HEK293 (cell line): ENCODE data around the gene DNAJC22.
A peak's percentile ranks its signal among the peaks of the same experiment; 100 is the strongest.

ENCODE experiments used
- BCL11B ChIP-seq: fragments of 450-650 bp; formaldehyde crosslinking; IDR thresholded peaks from 2 replicates; pipeline ENCODE4 v1.5.1; 2016; ENCODE audit warnings: low read depth, missing biosample characterization, missing genetic modification characterization
- CTCF ChIP-seq: fragments of 450-650 bp; formaldehyde crosslinking; IDR thresholded peaks from 2 replicates; pipeline ENCODE4 v1.5.1; 2016; ENCODE audit warnings: missing biosample characterization, missing genetic modification characterization
- GFI1B ChIP-seq: fragments of 450-650 bp; formaldehyde crosslinking; IDR thresholded peaks from 2 replicates; pipeline ENCODE4 v1.5.1; 2016; ENCODE audit warnings: missing biosample characterization, missing genetic modification characterization
- HOXA7 ChIP-seq: sonication (generic); formaldehyde crosslinking; IDR thresholded peaks from 2 replicates; pipeline ENCODE4 v1.8.1; 2022; ENCODE audit warnings: missing genetic modification reagents, borderline replicate concordance
- KLF7 ChIP-seq: fragments of 450-650 bp; formaldehyde crosslinking; IDR thresholded peaks from 2 replicates; pipeline ENCODE4 v1.5.1; 2016; ENCODE audit warnings: missing biosample characterization, missing genetic modification characterization, borderline replicate concordance
- PRDM1 ChIP-seq: fragments of 450-650 bp; formaldehyde crosslinking; IDR thresholded peaks from 2 replicates; pipeline ENCODE4; 2016; ENCODE audit warnings: missing biosample characterization, missing genetic modification characterization
- ZBTB10 ChIP-seq: fragments of 450-650 bp; formaldehyde crosslinking; IDR thresholded peaks from 2 replicates; pipeline ENCODE4 v1.5.1; 2016; ENCODE audit warnings: missing biosample characterization, missing genetic modification characterization
- ZNF239 ChIP-seq: fragments of 450-650 bp; formaldehyde crosslinking; IDR thresholded peaks from 2 replicates; pipeline ENCODE4 v1.5.1; 2016; ENCODE audit warnings: missing biosample characterization, missing genetic modification characterization
- ZNF24 ChIP-seq: fragments of 450-650 bp; formaldehyde crosslinking; IDR thresholded peaks from 2 replicates; pipeline ENCODE4 v1.5.1; 2016; ENCODE audit warnings: missing biosample characterization, missing genetic modification characterization
- ZNF248 ChIP-seq: fragments of 450-650 bp; formaldehyde crosslinking; IDR thresholded peaks from 2 replicates; pipeline ENCODE4 v1.5.1; 2017; ENCODE audit warnings: missing biosample characterization, missing genetic modification characterization
- ZNF274 ChIP-seq, 2 experiments: fragments of 200-500 bp in 1 of 2; fragments of 450-650 bp in 1 of 2; sonication (Bioruptor generic) in 1 of 2; formaldehyde crosslinking in 1 of 2; IDR thresholded peaks; 2 replicates each; pipeline versions ENCODE4 v1.5.1 to v1.6.1; 2014 to 2016; ENCODE audit warnings: borderline replicate concordance in 1 of 2, inconsistent platforms in 1 of 2, low read length in 1 of 2, missing biosample characterization in 1 of 2, missing genetic modification characterization in 1 of 2
- ZNF426 ChIP-seq: fragments of 450-650 bp; formaldehyde crosslinking; IDR thresholded peaks from 2 replicates; pipeline ENCODE4 v1.5.1; 2017; ENCODE audit warnings: missing biosample characterization, missing genetic modification characterization, mild to moderate bottlenecking, inconsistent platforms, moderate library complexity
- ZNF433 ChIP-seq: fragments of 450-650 bp; formaldehyde crosslinking; IDR thresholded peaks from 2 replicates; pipeline ENCODE4 v1.5.1; 2016; ENCODE audit warnings: missing biosample characterization, missing genetic modification characterization, low read depth
- ZNF510 ChIP-seq: fragments of 450-650 bp; formaldehyde crosslinking; IDR thresholded peaks from 2 replicates; pipeline ENCODE4 v1.5.1; 2018; ENCODE audit warnings: mild to moderate bottlenecking, missing genetic modification characterization, missing biosample characterization; ENCODE audit not compliant: insufficient replicate concordance
- ZNF549 ChIP-seq: fragments of 450-650 bp; IDR thresholded peaks from 2 replicates; pipeline ENCODE4 v1.5.1; 2018; ENCODE audit warnings: missing biosample characterization, missing genetic modification characterization, mild to moderate bottlenecking, inconsistent platforms, moderate library complexity
- ZNF776 ChIP-seq: fragments of 450-650 bp; formaldehyde crosslinking; IDR thresholded peaks from 2 replicates; pipeline ENCODE4 v1.5.0; 2017; ENCODE audit warnings: missing biosample characterization, missing genetic modification characterization, borderline replicate concordance
- ZNF777 ChIP-seq: fragments of 450-650 bp; formaldehyde crosslinking; IDR thresholded peaks from 2 replicates; pipeline ENCODE4 v1.5.1; 2017; ENCODE audit warnings: missing biosample characterization, missing genetic modification characterization, borderline replicate concordance
- ZSCAN23 ChIP-seq: fragments of 450-650 bp; formaldehyde crosslinking; IDR thresholded peaks from 2 replicates; pipeline ENCODE4 v1.5.1; 2016; ENCODE audit warnings: missing biosample characterization, missing genetic modification characterization
- TF ChIP-seq, protein P1 (sequence below): fragments of 450-650 bp; formaldehyde crosslinking; IDR thresholded peaks from 2 replicates; pipeline ENCODE4 v1.5.1; 2016; ENCODE audit warnings: missing biosample characterization, missing genetic modification characterization, borderline replicate concordance
- TF ChIP-seq, protein P2 (sequence below): fragments of 450-650 bp; formaldehyde crosslinking; conservative IDR thresholded peaks from 2 replicates; pipeline ENCODE4 v1.5.1; 2016; ENCODE audit warnings: low read depth, missing biosample characterization, missing genetic modification characterization
- TF ChIP-seq, protein P3 (sequence below): fragments of 450-650 bp; formaldehyde crosslinking; IDR thresholded peaks from 2 replicates; pipeline ENCODE4 v1.5.1; 2017; ENCODE audit warnings: missing biosample characterization, missing genetic modification characterization

DNAJC22 gene

GRCh38 chr12:49336645-49337584 lies 9.8 kb upstream of the DNAJC22 start, which contains the start of gene C1QL4 (continued):
- TF ChIP-seq, protein P1, sequence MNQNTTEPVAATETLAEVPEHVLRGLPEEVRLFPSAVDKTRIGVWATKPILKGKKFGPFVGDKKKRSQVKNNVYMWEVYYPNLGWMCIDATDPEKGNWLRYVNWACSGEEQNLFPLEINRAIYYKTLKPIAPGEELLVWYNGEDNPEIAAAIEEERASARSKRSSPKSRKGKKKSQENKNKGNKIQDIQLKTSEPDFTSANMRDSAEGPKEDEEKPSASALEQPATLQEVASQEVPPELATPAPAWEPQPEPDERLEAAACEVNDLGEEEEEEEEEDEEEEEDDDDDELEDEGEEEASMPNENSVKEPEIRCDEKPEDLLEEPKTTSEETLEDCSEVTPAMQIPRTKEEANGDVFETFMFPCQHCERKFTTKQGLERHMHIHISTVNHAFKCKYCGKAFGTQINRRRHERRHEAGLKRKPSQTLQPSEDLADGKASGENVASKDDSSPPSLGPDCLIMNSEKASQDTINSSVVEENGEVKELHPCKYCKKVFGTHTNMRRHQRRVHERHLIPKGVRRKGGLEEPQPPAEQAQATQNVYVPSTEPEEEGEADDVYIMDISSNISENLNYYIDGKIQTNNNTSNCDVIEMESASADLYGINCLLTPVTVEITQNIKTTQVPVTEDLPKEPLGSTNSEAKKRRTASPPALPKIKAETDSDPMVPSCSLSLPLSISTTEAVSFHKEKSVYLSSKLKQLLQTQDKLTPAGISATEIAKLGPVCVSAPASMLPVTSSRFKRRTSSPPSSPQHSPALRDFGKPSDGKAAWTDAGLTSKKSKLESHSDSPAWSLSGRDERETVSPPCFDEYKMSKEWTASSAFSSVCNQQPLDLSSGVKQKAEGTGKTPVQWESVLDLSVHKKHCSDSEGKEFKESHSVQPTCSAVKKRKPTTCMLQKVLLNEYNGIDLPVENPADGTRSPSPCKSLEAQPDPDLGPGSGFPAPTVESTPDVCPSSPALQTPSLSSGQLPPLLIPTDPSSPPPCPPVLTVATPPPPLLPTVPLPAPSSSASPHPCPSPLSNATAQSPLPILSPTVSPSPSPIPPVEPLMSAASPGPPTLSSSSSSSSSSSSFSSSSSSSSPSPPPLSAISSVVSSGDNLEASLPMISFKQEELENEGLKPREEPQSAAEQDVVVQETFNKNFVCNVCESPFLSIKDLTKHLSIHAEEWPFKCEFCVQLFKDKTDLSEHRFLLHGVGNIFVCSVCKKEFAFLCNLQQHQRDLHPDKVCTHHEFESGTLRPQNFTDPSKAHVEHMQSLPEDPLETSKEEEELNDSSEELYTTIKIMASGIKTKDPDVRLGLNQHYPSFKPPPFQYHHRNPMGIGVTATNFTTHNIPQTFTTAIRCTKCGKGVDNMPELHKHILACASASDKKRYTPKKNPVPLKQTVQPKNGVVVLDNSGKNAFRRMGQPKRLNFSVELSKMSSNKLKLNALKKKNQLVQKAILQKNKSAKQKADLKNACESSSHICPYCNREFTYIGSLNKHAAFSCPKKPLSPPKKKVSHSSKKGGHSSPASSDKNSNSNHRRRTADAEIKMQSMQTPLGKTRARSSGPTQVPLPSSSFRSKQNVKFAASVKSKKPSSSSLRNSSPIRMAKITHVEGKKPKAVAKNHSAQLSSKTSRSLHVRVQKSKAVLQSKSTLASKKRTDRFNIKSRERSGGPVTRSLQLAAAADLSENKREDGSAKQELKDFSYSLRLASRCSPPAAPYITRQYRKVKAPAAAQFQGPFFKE (tag by site-specific recombination) = no peak
- TF ChIP-seq ZNF510 (tag by site-specific recombination) (no peak), ZNF549 (tag by site-specific recombination) (no peak), ZBTB10 (tag by site-specific recombination) (no peak; the same call in 1 of the 2 replicates), GFI1B (tag by site-specific recombination) (no peak), PRDM1 (no peak), ZNF274 (IDR thresholded peaks at IDR 0.05; ENCODE audit: low read length) (no peak), ZNF274 (tag by site-specific recombination; IDR thresholded peaks at IDR 0.05; ENCODE audit: borderline replicate concordance) (no peak), BCL11B (tag by site-specific recombination) (no peak), ZNF433 (tag by site-specific recombination) (no peak), ZNF24 (no peak), CTCF (tag by site-specific recombination) (peak; percentile 85), ZNF426 (no peak), ZNF239 (tag by site-specific recombination) (no peak), ZNF248 (tag by site-specific recombination) (no peak), ZNF777 (tag by site-specific recombination) (no peak), ZNF776 (no peak), HOXA7 (CRISPR knock-in tag) (no peak), KLF7 (tag by site-specific recombination) (peak; percentile 79), ZSCAN23 (no peak)
- TF ChIP-seq, protein P2, sequence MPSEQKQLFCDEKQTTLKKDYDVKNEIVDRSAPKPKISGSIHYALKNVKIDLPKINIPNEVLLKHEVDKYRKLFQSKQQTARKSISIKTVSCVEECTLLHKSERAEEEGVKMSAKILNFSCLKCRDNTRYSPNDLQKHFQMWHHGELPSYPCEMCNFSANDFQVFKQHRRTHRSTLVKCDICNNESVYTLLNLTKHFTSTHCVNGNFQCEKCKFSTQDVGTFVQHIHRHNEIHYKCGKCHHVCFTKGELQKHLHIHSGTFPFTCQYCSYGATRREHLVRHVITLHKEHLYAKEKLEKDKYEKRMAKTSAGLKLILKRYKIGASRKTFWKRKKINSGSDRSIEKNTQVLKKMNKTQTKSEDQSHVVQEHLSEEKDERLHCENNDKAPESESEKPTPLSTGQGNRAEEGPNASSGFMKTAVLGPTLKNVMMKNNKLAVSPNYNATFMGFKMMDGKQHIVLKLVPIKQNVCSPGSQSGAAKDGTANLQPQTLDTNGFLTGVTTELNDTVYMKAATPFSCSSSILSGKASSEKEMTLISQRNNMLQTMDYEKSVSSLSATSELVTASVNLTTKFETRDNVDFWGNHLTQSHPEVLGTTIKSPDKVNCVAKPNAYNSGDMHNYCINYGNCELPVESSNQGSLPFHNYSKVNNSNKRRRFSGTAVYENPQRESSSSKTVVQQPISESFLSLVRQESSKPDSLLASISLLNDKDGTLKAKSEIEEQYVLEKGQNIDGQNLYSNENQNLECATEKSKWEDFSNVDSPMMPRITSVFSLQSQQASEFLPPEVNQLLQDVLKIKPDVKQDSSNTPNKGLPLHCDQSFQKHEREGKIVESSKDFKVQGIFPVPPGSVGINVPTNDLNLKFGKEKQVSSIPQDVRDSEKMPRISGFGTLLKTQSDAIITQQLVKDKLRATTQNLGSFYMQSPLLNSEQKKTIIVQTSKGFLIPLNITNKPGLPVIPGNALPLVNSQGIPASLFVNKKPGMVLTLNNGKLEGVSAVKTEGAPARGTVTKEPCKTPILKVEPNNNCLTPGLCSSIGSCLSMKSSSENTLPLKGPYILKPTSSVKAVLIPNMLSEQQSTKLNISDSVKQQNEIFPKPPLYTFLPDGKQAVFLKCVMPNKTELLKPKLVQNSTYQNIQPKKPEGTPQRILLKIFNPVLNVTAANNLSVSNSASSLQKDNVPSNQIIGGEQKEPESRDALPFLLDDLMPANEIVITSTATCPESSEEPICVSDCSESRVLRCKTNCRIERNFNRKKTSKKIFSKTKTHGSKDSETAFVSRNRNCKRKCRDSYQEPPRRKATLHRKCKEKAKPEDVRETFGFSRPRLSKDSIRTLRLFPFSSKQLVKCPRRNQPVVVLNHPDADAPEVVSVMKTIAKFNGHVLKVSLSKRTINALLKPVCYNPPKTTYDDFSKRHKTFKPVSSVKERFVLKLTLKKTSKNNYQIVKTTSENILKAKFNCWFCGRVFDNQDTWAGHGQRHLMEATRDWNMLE (tag by site-specific recombination) = no peak
- TF ChIP-seq, protein P3, sequence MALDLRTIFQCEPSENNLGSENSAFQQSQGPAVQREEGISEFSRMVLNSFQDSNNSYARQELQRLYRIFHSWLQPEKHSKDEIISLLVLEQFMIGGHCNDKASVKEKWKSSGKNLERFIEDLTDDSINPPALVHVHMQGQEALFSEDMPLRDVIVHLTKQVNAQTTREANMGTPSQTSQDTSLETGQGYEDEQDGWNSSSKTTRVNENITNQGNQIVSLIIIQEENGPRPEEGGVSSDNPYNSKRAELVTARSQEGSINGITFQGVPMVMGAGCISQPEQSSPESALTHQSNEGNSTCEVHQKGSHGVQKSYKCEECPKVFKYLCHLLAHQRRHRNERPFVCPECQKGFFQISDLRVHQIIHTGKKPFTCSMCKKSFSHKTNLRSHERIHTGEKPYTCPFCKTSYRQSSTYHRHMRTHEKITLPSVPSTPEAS (tag by site-specific recombination) = no peak
